Activated T-cell treated with anti-CD3 and anti-CD28 coated beads for 1 hour (primary cell): ENCODE data around the gene HPSE2.
"Not testable (repeated sequence)": the region's sequence is repeated elsewhere in the genome, so short reads cannot be mapped to it uniquely, and the experiment has no call there.

Experiments used
- DNase-seq: peaks from one replicate; pipeline ENCODE4 v3.0.0-alpha.2; 2020; ENCODE audit warnings: low read depth

The HPSE2 gene

GRCh38 chr10:99005254-99005653, 230.4 kb downstream of the HPSE2 start:
- no peak for DNase-seq

GRCh38 chr10:99004738-99005137, 230.9 kb downstream of the HPSE2 start:
- DNase-seq = no peak

- DNase-seq = no peak
Measured at GRCh38 chr10:99002392-99002791, 233.3 kb downstream of the HPSE2 start.

GRCh38 chr10:98997596-98997995, 238.1 kb downstream of the HPSE2 start:
- DNase-seq = no peak

- no peak for DNase-seq
Measured at GRCh38 chr10:98994030-98994429, 241.6 kb downstream of the HPSE2 start.

- DNase-seq = not testable (repeated sequence)
Measured at GRCh38 chr10:98983751-98984150, 251.9 kb downstream of the HPSE2 start.

GRCh38 chr10:98980353-98980752, 255.3 kb downstream of the HPSE2 start:
- DNase-seq = no peak

- DNase-seq = no peak
Measured at GRCh38 chr10:98971464-98971863, 264.2 kb downstream of the HPSE2 start.

- no peak for DNase-seq
Measured at GRCh38 chr10:98967601-98968000, 268.1 kb downstream of the HPSE2 start.

- DNase-seq = no peak
Measured at GRCh38 chr10:98963608-98964007, 272.0 kb downstream of the HPSE2 start.

- no peak for DNase-seq
Measured at GRCh38 chr10:98959379-98959778, 276.3 kb downstream of the HPSE2 start.

GRCh38 chr10:98957801-98958200, 277.9 kb downstream of the HPSE2 start:
- no peak for DNase-seq

- DNase-seq = no peak
Measured at GRCh38 chr10:98956576-98957260, 278.9 kb downstream of the HPSE2 start.

- no peak for DNase-seq
Measured at GRCh38 chr10:98953251-98953650, 282.4 kb downstream of the HPSE2 start.

GRCh38 chr10:98951269-98952000, 284.2 kb downstream of the HPSE2 start:
- DNase-seq = no peak

GRCh38 chr10:98950106-98950505, 285.5 kb downstream of the HPSE2 start:
- no peak for DNase-seq

- DNase-seq = no peak
Measured at GRCh38 chr10:98949306-98949705, 286.3 kb downstream of the HPSE2 start.

- no peak for DNase-seq
Measured at GRCh38 chr10:98943681-98944080, 292.0 kb downstream of the HPSE2 start.

GRCh38 chr10:98929709-98930108, 305.9 kb downstream of the HPSE2 start:
- DNase-seq = no peak

GRCh38 chr10:98925651-98926050, 310.0 kb downstream of the HPSE2 start:
- no peak for DNase-seq

GRCh38 chr10:98924526-98924925, 311.1 kb downstream of the HPSE2 start:
- no peak for DNase-seq

GRCh38 chr10:98921316-98921715, 314.3 kb downstream of the HPSE2 start:
- no peak for DNase-seq

- no peak for DNase-seq
Measured at GRCh38 chr10:98920807-98921206, 314.8 kb downstream of the HPSE2 start.

GRCh38 chr10:98920360-98920759, 315.3 kb downstream of the HPSE2 start:
- DNase-seq = no peak
